Parietal lobe (tissue), 2 donors: ENCODE measurements around the gene PCDHAC2. TPM values are rescaled to one million over a fixed set of nuclear protein-coding genes. Genes with fewer than 3 reads are reported as not detected.

Experiments used
- small RNA-seq: library from RNA; depleted of rRNA; stranded (forward); fragments of <200 nt; gene quantifications from one replicate; pipeline ENCODE3, GENCODE V24; 2014; ENCODE audit warnings: low replicate concordance
- total RNA-seq: library from RNA; depleted of rRNA; stranded (reverse); fragments of >200 nt; gene quantifications from one replicate; pipeline ENCODE4 v1.2.3, GENCODE V29; 2014

PCDHAC2 gene, protein sequence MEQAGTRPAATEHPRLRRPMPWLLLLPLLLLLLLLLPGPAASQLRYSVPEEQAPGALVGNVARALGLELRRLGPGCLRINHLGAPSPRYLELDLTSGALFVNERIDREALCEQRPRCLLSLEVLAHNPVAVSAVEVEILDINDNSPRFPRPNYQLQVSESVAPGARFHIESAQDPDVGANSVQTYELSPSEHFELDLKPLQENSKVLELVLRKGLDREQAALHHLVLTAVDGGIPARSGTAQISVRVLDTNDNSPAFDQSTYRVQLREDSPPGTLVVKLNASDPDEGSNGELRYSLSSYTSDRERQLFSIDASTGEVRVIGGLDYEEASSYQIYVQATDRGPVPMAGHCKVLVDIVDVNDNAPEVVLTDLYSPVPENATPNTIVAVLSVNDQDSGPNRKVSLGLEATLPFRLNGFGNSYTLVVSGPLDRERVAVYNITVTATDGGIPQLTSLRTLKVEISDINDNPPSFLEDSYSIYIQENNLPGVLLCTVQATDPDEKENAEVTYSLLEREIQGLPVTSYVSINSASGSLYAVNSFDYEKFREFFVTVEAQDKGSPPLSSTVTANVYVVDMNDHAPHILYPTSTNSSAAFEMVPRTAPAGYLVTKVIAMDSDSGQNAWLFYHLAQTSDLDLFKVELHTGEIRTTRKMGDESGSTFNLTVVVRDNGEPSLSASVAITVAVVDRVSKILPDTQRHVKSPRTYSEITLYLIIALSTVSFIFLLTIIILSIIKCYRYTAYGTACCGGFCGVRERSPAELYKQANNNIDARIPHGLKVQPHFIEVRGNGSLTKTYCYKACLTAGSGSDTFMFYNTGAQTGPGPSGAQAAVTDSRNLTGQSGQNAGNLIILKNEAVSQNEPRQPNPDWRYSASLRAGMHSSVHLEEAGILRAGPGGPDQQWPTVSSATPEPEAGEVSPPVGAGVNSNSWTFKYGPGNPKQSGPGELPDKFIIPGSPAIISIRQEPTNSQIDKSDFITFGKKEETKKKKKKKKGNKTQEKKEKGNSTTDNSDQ
- total RNA-seq = 55.1 TPM

GRCh38 chr5:140966293-140967225 lies at the start of gene PCDHAC2:
TSS of gene PCDHAC2 (plus strand) at chr5:140966476. CDS start at chr5:140966767, 291 bp downstream.

DNA sequence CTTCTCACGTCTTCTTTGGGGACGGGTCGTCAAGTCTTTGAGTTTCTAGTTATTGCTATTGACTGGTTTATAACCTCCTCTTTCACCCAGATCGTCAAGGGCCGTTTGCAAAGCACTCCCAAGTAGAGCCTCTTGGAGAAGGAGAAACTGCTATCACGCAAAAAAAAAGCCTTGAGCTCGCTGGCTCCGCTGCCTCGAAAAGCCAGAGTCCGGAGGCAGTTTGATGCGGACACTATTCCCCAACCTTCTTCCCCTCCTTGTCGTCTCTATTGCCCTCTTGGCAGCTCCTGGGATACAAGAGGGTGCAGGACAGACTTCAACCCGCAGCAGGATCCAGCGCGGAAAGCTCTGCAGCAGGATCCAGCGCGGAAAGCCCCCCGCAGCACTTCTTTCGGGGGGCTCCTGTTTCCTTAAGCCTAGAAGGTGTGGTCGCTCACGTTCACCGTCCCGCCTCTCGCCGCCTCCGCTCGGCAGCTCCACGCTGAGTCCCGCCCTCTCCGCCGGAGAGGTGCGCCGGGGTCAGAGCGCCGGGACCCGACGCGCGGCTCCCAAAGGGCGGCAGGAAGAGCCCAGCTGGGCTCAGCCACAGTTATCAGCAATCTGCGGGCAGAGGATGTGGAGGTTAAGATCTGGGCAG lies 40.4 kb upstream of the PCDHAC2 start, which contains the start of gene PCDHAC1:
PCDHAC1 (plus strand) TSS at position 494 of the 637 bp plus-strand sequence. CDS start 594 bp downstream, outside the sequence.

Small RNAs within 50 kb of the gene (small RNA-seq; reads per million reads assigned to genes)
- not detected for gene AC010223.1

Other genes with a start within 250 kb of the PCDHAC2 start
- 9.1 TPM for gene PCDHA1, start 180.3 kb upstream of the PCDHAC2 start, total RNA-seq
- 20.3 TPM for gene PCDHA2, start 171.6 kb upstream of the PCDHAC2 start, total RNA-seq
- 32.6 TPM for gene PCDHA3, start 165.4 kb upstream of the PCDHAC2 start, total RNA-seq
- 29.7 TPM for gene PCDHA4, start 159.4 kb upstream of the PCDHAC2 start, total RNA-seq
- gene PCDHA5, start 144.9 kb upstream of the PCDHAC2 start, total RNA-seq = 23.2 TPM
- gene PCDHA6, start 138.5 kb upstream of the PCDHAC2 start, total RNA-seq = 46.3 TPM
- gene PCDHA7, start 132.2 kb upstream of the PCDHAC2 start, total RNA-seq = 47.0 TPM
- gene PCDHA8, start 125.3 kb upstream of the PCDHAC2 start, total RNA-seq = 25.7 TPM
- gene PCDHA9, start 118.1 kb upstream of the PCDHAC2 start, total RNA-seq = 42.6 TPM
- gene PCDHA10, start 110.6 kb upstream of the PCDHAC2 start, total RNA-seq = 42.3 TPM
- 80.4 TPM for gene PCDHA11, start 97.5 kb upstream of the PCDHAC2 start, total RNA-seq
- 40.4 TPM for gene PCDHA12, start 91.2 kb upstream of the PCDHAC2 start, total RNA-seq
- 42.3 TPM for gene PCDHA13, start 84.4 kb upstream of the PCDHAC2 start, total RNA-seq
- gene PCDHAC1, start 40.2 kb upstream of the PCDHAC2 start, total RNA-seq = 66.4 TPM
- gene PCDHB1, start 84.9 kb downstream of the PCDHAC2 start, total RNA-seq = 0.31 TPM
- gene PCDHB2, start 128.1 kb downstream of the PCDHAC2 start, total RNA-seq = 20.3 TPM
- 24.7 TPM for gene PCDHB3, start 134.0 kb downstream of the PCDHAC2 start, total RNA-seq
- gene PCDHB4, start 155.3 kb downstream of the PCDHAC2 start, total RNA-seq = 11.0 TPM
- 16.3 TPM for gene PCDHB5, start 168.7 kb downstream of the PCDHAC2 start, total RNA-seq
- gene PCDHB6, start 183.6 kb downstream of the PCDHAC2 start, total RNA-seq = 5.6 TPM
- 17.8 TPM for gene PCDHB7, start 206.2 kb downstream of the PCDHAC2 start, total RNA-seq
- gene PCDHB8, start 211.3 kb downstream of the PCDHAC2 start, total RNA-seq = 15.0 TPM
- 10.6 TPM for gene PCDHB16, start 215.9 kb downstream of the PCDHAC2 start, total RNA-seq
- gene PCDHB9, start 220.7 kb downstream of the PCDHAC2 start, total RNA-seq = 11.9 TPM
- 26.3 TPM for gene PCDHB10, start 225.9 kb downstream of the PCDHAC2 start, total RNA-seq
- 24.1 TPM for gene PCDHB11, start 233.2 kb downstream of the PCDHAC2 start, total RNA-seq
- gene PCDHB12, start 242.2 kb downstream of the PCDHAC2 start, total RNA-seq = 36.9 TPM
- gene PCDHB13, start 247.4 kb downstream of the PCDHAC2 start, total RNA-seq = 29.7 TPM